ENCODE results near the gene STAM. TPM values are rescaled to one million over a fixed set of nuclear protein-coding genes. Genes with fewer than 3 reads are reported as not detected.
A peak's percentile ranks its signal among the peaks of the same experiment; 100 is the strongest.

STAM gene
- total and polyA plus RNA-seq, 9 of the 15 experiments (the other 6 are each of a cell fraction or from before 2014, with no cell fraction given), result 13.8 to 33.5 (median 26.4) TPM

DNA sequence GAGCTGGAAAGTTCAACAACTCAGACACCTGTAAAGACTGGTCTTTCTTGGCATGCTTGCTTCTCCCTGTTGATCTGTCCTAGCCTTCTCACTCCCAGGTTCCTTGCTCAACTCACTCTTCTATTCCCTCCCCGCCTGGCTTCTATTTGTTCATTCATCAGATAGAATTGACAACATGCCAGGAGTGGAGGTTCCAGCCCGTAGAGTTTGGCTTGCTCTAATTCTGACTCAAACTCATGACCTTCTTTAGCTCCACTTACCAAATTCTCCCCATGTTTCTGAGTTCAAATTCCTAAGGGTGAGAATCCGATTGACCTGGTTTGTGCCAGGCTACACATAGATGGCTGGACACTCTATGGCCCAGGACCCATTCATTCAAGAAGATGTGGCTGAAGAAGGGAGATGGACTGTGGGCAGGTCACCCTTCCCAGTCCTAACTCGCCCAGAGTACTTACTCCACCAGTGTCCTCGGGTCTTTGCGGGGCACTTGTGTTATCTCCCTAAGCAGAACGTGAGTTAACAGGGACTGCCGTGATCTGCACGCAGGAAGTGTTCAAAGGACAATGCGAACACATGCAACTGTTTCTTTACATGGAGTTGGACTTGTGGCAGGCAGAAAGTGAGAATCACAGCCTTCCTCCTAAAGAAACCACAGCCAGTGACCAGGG, 104.1 kb downstream of the STAM start:
- Histone ChIP-seq H3K36me3 (ENCODE audit: control insufficient read depth, insufficient read depth, low read length) (no peaks in the 10 kb centered on the region), H3K9ac (ENCODE audit: insufficient read depth in 1 of 2, low read depth in 2 of 2, low read length in 2 of 2) (no peak overlapping the region; a peak in 1 of 4 replicates), H4K20me1 (replicated peaks; ENCODE audit: control insufficient read depth, insufficient read depth, low read length) (no peaks in the 10 kb centered on the region), H3K27ac (ENCODE audit: extremely low read depth, low read depth, low read length) (no peak overlapping the region), H2AFZ (ENCODE audit: low read depth, low read length) (peak overlapping the region; percentile 53; the same call in 1 of the 2 replicates), H3K79me2 (ENCODE audit: control insufficient read depth, insufficient read depth, low read length) (no peaks in the 10 kb centered on the region), H3K9me3 (replicated peaks; ENCODE audit: control insufficient read depth, insufficient read depth, low read depth, low read length) (no peaks in the 10 kb centered on the region), H3K27me3 (ENCODE audit: control insufficient read depth in 2 of 2, insufficient read depth in 2 of 2, low read length in 2 of 2) (no peaks in the 10 kb centered on the region), H3K4me2 (ENCODE audit: insufficient read depth, low read length) (no peak overlapping the region; the same call in 1 of the 2 replicates), H3K4me1 (replicated peaks in 1 of 2; ENCODE audit: control insufficient read depth in 2 of 2, insufficient read depth in 2 of 2, low read length in 2 of 2) (no peaks in the 10 kb centered on the region; a peak in 2 of 5 replicates), H3K4me3 (no peak overlapping the region), H3K9me1 (ENCODE audit: control insufficient read depth, insufficient read depth, low read length) (no peaks in the 10 kb centered on the region)
- in situ Hi-C loops (cut with MboI), result loop anchor here (25.0 kb wide), 1 partner anchor 911 kb away; no protein-coding TSS in a partner anchor
- DNase-seq (ENCODE audit: extremely low read depth in 1 of 4, low spot score in 3 of 4) (no peak), ATAC-seq (peak; percentile 54), FAIRE-seq (peak; percentile 37)
- WGBS (ENCODE audit: insufficient coverage, low coverage, missing lambda C conversion rate), result 14% methylated on average over 10 of the region's 10 CpGs
- no TSS peak for BruUV-seq (replicated peaks)
- intact Hi-C loops (cut with micrococcal nuclease), result loop anchor here (5.0 kb wide), 1 partner anchor 59 kb away; the partner anchor contains the start of gene MRC1
- POLR2A ChIA-PET, result interaction anchor here (0.8 to 1.5 kb wide), 2 partner anchors 9 to 37 kb away, joined by 3 to 4 read pairs; no protein-coding TSS in a partner anchor
- peak; percentile 48; the same call in 1 of the 2 replicates for TF ChIP-seq BHLHE40 (IDR thresholded peaks at IDR 0.05; ENCODE audit: low read length)
- TF ChIP-seq ZNF589 (CRISPR knock-in tag; IDR thresholded peaks at IDR 0.05; ENCODE audit: low read depth), result no peak
- TF ChIP-seq MCM3 (IDR thresholded peaks at IDR 0.05), result no peak
- CTCF ChIA-PET (ENCODE audit: low intra/inter-chr PET ratio), result no interaction called here

DNA sequence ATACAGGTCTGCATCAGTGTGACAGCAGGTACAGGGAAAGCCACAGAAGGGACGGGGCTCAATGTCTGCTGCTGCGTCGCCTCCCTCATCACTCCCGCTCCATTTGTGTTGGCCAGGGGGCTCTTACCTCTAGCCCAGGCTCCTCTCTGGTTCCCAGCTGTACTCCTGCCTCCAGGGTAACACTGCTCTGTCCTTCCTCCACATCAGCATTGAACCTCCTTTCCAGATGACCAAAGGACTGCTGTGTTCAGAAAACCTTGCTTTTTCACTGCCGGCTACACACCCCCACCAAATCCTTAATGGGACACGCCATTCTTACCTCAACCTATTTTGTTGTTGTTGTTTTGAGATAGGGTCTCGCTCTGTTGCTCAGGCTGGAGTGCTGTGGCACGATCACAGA, 105.9 kb downstream of the STAM start:
- ATAC-seq, result no peak; the same call in 2 of the 3 replicates
- intact Hi-C loops (cut with micrococcal nuclease), result loop anchor here (5.0 kb wide), 1 partner anchor 57 kb away; the partner anchor contains the start of gene MRC1

More for the DNA sequence above, 105.9 kb downstream of the STAM start:
- H3K4me2 ChIP-seq (ENCODE audit: insufficient read depth, low read length), result no peak overlapping the region
- FAIRE-seq (no peak), DNase-seq (ENCODE audit: extremely low read depth in 1 of 4, low spot score in 3 of 4) (no peak)
- TF ChIP-seq, protein P1, sequence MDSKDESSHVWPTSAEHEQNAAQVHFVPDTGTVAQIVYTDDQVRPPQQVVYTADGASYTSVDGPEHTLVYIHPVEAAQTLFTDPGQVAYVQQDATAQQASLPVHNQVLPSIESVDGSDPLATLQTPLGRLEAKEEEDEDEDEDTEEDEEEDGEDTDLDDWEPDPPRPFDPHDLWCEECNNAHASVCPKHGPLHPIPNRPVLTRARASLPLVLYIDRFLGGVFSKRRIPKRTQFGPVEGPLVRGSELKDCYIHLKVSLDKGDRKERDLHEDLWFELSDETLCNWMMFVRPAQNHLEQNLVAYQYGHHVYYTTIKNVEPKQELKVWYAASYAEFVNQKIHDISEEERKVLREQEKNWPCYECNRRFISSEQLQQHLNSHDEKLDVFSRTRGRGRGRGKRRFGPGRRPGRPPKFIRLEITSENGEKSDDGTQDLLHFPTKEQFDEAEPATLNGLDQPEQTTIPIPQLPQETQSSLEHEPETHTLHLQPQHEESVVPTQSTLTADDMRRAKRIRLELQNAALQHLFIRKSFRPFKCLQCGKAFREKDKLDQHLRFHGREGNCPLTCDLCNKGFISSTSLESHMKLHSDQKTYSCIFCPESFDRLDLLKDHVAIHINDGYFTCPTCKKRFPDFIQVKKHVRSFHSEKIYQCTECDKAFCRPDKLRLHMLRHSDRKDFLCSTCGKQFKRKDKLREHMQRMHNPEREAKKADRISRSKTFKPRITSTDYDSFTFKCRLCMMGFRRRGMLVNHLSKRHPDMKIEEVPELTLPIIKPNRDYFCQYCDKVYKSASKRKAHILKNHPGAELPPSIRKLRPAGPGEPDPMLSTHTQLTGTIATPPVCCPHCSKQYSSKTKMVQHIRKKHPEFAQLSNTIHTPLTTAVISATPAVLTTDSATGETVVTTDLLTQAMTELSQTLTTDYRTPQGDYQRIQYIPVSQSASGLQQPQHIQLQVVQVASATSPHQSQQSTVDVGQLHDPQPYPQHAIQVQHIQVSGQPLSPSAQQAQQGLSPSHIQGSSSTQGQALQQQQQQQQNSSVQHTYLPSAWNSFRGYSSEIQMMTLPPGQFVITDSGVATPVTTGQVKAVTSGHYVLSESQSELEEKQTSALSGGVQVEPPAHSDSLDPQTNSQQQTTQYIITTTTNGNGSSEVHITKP (IDR thresholded peaks at IDR 0.05; ENCODE audit: partially characterized antibody), result peak; percentile 91
- no peak for TF ChIP-seq KAT7 (CRISPR knock-in tag; IDR thresholded peaks at IDR 0.05; ENCODE audit: borderline replicate concordance)
- ChIA-PET POLR2A (no interaction called here), CTCF (ENCODE audit: low intra/inter-chr PET ratio) (no interaction called here)
- H3K9me1 ChIP-seq (ENCODE audit: control insufficient read depth, insufficient read depth, low read length), result no peaks in the 10 kb centered on the region
- H3K27me3 ChIP-seq (ENCODE audit: control insufficient read depth in 2 of 2, insufficient read depth in 2 of 2, low read length in 2 of 2), result no peaks in the 10 kb centered on the region
- no TSS peak for BruUV-seq (replicated peaks)
- H3K4me3 ChIP-seq, result no peak overlapping the region
- H3K36me3 ChIP-seq (ENCODE audit: control insufficient read depth, insufficient read depth, low read length), result no peaks in the 10 kb centered on the region
- no peaks in the 10 kb centered on the region; a peak in 2 of 5 replicates for H3K4me1 ChIP-seq (replicated peaks in 1 of 2; ENCODE audit: control insufficient read depth in 2 of 2, insufficient read depth in 2 of 2, low read length in 2 of 2)
- no peaks in the 10 kb centered on the region for H4K20me1 ChIP-seq (replicated peaks; ENCODE audit: control insufficient read depth, insufficient read depth, low read length)
- no peaks in the 10 kb centered on the region for H3K79me2 ChIP-seq (ENCODE audit: control insufficient read depth, insufficient read depth, low read length)
- no peaks in the 10 kb centered on the region for H3K9me3 ChIP-seq (replicated peaks; ENCODE audit: control insufficient read depth, insufficient read depth, low read depth, low read length)
- 0 out of 4 replicates have a peak overlapping the region, but pooled peaks of 1 of the 2 experiments have one; percentile 56 for H3K9ac ChIP-seq (ENCODE audit: insufficient read depth in 1 of 2, low read depth in 2 of 2, low read length in 2 of 2)
- H2AFZ ChIP-seq (ENCODE audit: low read depth, low read length), result no peak overlapping the region
- H3K27ac ChIP-seq (ENCODE audit: extremely low read depth, low read depth, low read length), result no peak overlapping the region
- in situ Hi-C loops (cut with MboI), result loop anchor here (25.0 kb wide), 1 partner anchor 913 kb away; no protein-coding TSS in a partner anchor
- WGBS (ENCODE audit: insufficient coverage, low coverage, missing lambda C conversion rate), result 60% methylated on average over 7 of the region's 8 CpGs
